Caco-2 (cell line): Measurements from ENCODE around the gene TRMT10B. TPM values are rescaled to one million over a fixed set of nuclear protein-coding genes. Genes with fewer than 3 reads are reported as not detected.
"Not testable (repeated sequence)": the region's sequence is repeated elsewhere in the genome, so short reads cannot be mapped to it uniquely, and the experiment has no call there.

Source experiments
- BruUV-seq: library from RNA; stranded (reverse); fragments of 400-500 nt; replicated peaks from 2 replicates; lab custom pipeline; 2021; lab: Mats Ljungman, UMichigan
- CTCF ChIA-PET: fragments of 300-600 bp; sonication (Branson Sonifier 250); formaldehyde crosslinking; loops from one replicate; lab custom pipeline; 2022; ENCODE audit warnings: antibody characterized with exemption; lab: Charles Lee
- POLR2A ChIA-PET: fragments of 300-600 bp; sonication (Branson Sonifier 250); formaldehyde crosslinking; loops from one replicate; lab custom pipeline; 2022; ENCODE audit warnings: antibody characterized with exemption; lab: Charles Lee
- DNase-seq, 2 experiments: peaks; one replicate each; pipeline versions ENCODE4 v3.0.0 to v3.0.0-alpha.2; 2020 to 2022
- H3K27me3 ChIP-seq: replicated peaks from 2 replicates; pipeline ENCODE4 v1.6.0; 2011; ENCODE audit warnings: low read length; ENCODE audit not compliant: control insufficient read depth, insufficient read depth
- H3K36me3 ChIP-seq: 2 replicates; pipeline ENCODE4 v1.5.1; 2011; ENCODE audit warnings: low read length; ENCODE audit not compliant: control insufficient read depth, insufficient read depth
- H3K4me1 ChIP-seq: fragments of 250-450 bp; sonication (Bioruptor Pico); 2 replicates; pipeline ENCODE4 v1.5.1; 2020; ENCODE audit warnings: mild to moderate bottlenecking
- H3K4me3 ChIP-seq: 2 replicates; pipeline ENCODE4 v1.5.1; 2011; ENCODE audit warnings: low read depth, mild to moderate bottlenecking, control low read depth, low read length
- H3K9me3 ChIP-seq: fragments of 250-450 bp; sonication (Bioruptor Pico); 2 replicates; pipeline ENCODE4 v1.5.1; 2020; ENCODE audit warnings: mild to moderate bottlenecking, moderate library complexity
- H3K27ac Mint-ChIP-seq: one replicate; pipeline ENCODE4 v1.8.0; 2022; ENCODE audit warnings: mixed read lengths; ENCODE audit not compliant: unreplicated experiment
- H3K27me3 Mint-ChIP-seq: one replicate; pipeline ENCODE4 v1.8.0; 2022; ENCODE audit warnings: mixed read lengths; ENCODE audit not compliant: insufficient read depth, unreplicated experiment
- H3K36me3 Mint-ChIP-seq: one replicate; pipeline ENCODE4 v1.8.0; 2022; ENCODE audit warnings: mild to moderate bottlenecking, mixed read lengths; ENCODE audit not compliant: insufficient read depth, unreplicated experiment
- H3K4me1 Mint-ChIP-seq: one replicate; pipeline ENCODE4 v1.8.0; 2022; ENCODE audit warnings: low read depth, mixed read lengths; ENCODE audit not compliant: unreplicated experiment
- H3K4me3 Mint-ChIP-seq: one replicate; pipeline ENCODE4 v1.8.0; 2022; ENCODE audit warnings: mild to moderate bottlenecking, moderate library complexity, mixed read lengths; ENCODE audit not compliant: unreplicated experiment
- H3K9me3 Mint-ChIP-seq: one replicate; pipeline ENCODE4 v1.8.0; 2022; ENCODE audit warnings: mixed read lengths; ENCODE audit not compliant: unreplicated experiment
- intact Hi-C: fragments of 100-400 bp; cut with micrococcal nuclease; formaldehyde crosslinking; loops from one replicate; pipeline ENCODE4 v1.10.0; 2022; ENCODE audit not compliant: unreplicated experiment
- total RNA-seq: library from RNA; stranded (reverse); gene quantifications from 2 replicates; pipeline ENCODE4 v1.2.3, GENCODE V29; 2022
- TF ChIP-seq, protein P1 (sequence below), 2 experiments: fragments of 200-600 bp in 1 of 2; IDR thresholded peaks; 1 replicate in 1 of 2; 2 replicates in 1 of 2; pipeline versions ENCODE4 v1.5.1 to v1.8.0; 2011 to 2022; ENCODE audit warnings: antibody characterized with exemption in 1 of 2, control low read depth in 1 of 2, inconsistent platforms in 1 of 2, low read depth in 1 of 2, low read length in 1 of 2, mild to moderate bottlenecking in 1 of 2, moderate library complexity in 1 of 2; ENCODE audit not compliant: insufficient read depth in 1 of 2, severe bottlenecking in 1 of 2, unreplicated experiment in 1 of 2

The TRMT10B gene
- total RNA-seq, 1 experiment from 2014 or later = 7.8 TPM

- intact Hi-C loops = no loop called here
- H3K4me1 Mint-ChIP-seq = peaks cover 5% of the 10 kb centered on the region
- Histone ChIP-seq H3K9me3 (no peaks in the 10 kb centered on the region), H3K4me1 (no peaks in the 10 kb centered on the region), H3K4me3 (no peak overlapping the region), H3K36me3 (no peaks in the 10 kb centered on the region), H3K27me3 (no peaks in the 10 kb centered on the region)
- H3K27me3 Mint-ChIP-seq = no peaks in the 10 kb centered on the region
- ChIA-PET CTCF (interaction anchor here (0.7 kb wide), 1 partner anchor 13 kb away, joined by 5 read pairs; no protein-coding TSS in a partner anchor), POLR2A (no interaction called here)
- no peak overlapping the region for H3K27ac Mint-ChIP-seq
- no peaks in the 10 kb centered on the region for H3K9me3 Mint-ChIP-seq
- peaks cover 4% of the 10 kb centered on the region for H3K36me3 Mint-ChIP-seq
- no peak for DNase-seq
- no peak overlapping the region for H3K4me3 Mint-ChIP-seq
- TF ChIP-seq, protein P1, sequence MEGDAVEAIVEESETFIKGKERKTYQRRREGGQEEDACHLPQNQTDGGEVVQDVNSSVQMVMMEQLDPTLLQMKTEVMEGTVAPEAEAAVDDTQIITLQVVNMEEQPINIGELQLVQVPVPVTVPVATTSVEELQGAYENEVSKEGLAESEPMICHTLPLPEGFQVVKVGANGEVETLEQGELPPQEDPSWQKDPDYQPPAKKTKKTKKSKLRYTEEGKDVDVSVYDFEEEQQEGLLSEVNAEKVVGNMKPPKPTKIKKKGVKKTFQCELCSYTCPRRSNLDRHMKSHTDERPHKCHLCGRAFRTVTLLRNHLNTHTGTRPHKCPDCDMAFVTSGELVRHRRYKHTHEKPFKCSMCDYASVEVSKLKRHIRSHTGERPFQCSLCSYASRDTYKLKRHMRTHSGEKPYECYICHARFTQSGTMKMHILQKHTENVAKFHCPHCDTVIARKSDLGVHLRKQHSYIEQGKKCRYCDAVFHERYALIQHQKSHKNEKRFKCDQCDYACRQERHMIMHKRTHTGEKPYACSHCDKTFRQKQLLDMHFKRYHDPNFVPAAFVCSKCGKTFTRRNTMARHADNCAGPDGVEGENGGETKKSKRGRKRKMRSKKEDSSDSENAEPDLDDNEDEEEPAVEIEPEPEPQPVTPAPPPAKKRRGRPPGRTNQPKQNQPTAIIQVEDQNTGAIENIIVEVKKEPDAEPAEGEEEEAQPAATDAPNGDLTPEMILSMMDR (IDR thresholded peaks at IDR 0.05; ENCODE audit: insufficient read depth in 1 of 2, low read depth in 1 of 2, low read length in 1 of 2, severe bottlenecking in 1 of 2, unreplicated experiment in 1 of 2) = no peak
- BruUV-seq = no TSS peak
Measured at GRCh38 chr9:37751186-37751585, 2.4 kb upstream of the TRMT10B start.

DNA sequence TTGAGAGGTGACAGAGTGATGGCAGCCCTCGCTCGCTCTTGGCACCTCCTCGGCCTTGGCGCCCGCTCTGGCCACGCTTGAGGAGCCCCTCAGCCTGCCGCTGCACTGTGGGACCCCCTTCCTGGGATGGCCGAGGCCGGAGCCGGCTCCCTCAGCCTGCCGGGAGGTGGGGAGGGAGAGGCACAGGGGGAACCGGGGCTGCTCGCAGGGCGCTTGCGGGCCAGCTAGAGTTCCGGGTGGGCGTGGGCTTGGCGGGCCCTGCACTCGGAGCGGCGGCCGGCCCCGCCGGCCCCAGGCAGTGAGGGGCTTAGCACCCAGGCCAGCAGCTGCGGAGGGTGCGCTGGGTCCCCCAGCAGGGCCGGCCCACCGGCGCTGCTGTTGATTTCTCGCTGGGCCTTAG is 1.9 kb upstream of the TRMT10B start:
- H3K36me3 Mint-ChIP-seq, H3K4me1 ChIP-seq, BruUV-seq, DNase-seq, POLR2A ChIA-PET, H3K4me3 Mint-ChIP-seq, H3K4me1 Mint-ChIP-seq, H3K9me3 ChIP-seq, H3K4me3 ChIP-seq, H3K27ac Mint-ChIP-seq, H3K27me3 Mint-ChIP-seq, CTCF ChIA-PET, H3K36me3 ChIP-seq, H3K27me3 ChIP-seq, H3K9me3 Mint-ChIP-seq: not testable (repeated sequence)
- intact Hi-C loops = loop anchor here (2.0 kb wide), 1 partner anchor 33 kb away; the partner anchor contains the start of gene EXOSC3

- not testable (repeated sequence) for H3K27me3 Mint-ChIP-seq, H3K4me1 ChIP-seq, H3K9me3 Mint-ChIP-seq, H3K36me3 Mint-ChIP-seq, H3K27ac Mint-ChIP-seq, H3K36me3 ChIP-seq, H3K4me3 Mint-ChIP-seq, H3K27me3 ChIP-seq, DNase-seq, H3K9me3 ChIP-seq, BruUV-seq, H3K4me3 ChIP-seq, H3K4me1 Mint-ChIP-seq
- intact Hi-C loops = loop anchor here (2.0 kb wide), 1 partner anchor 33 kb away; the partner anchor contains the start of gene EXOSC3
- POLR2A ChIA-PET = interaction anchor here (1.2 kb wide), 1 partner anchor 267 kb away, joined by 6 read pairs; the partner anchor contains the start of gene POLR1E
- CTCF ChIA-PET = interaction anchor here (0.7 kb wide), 1 partner anchor 637 kb away, joined by 3 read pairs; no protein-coding TSS in a partner anchor
Measured at GRCh38 chr9:37752112-37752511, 1.5 kb upstream of the TRMT10B start.

- H3K36me3 ChIP-seq = no peaks in the 10 kb centered on the region
- DNase-seq = no peak
- Mint-ChIP-seq H3K36me3 (peaks cover 4% of the 10 kb centered on the region), H3K27ac (peak overlapping the region; percentile 39), H3K4me3 (peak overlapping the region; percentile 75), H3K9me3 (no peaks in the 10 kb centered on the region), H3K27me3 (no peaks in the 10 kb centered on the region), H3K4me1 (peaks cover 5% of the 10 kb centered on the region)
- no peaks in the 10 kb centered on the region for H3K9me3 ChIP-seq
- no peaks in the 10 kb centered on the region for H3K4me1 ChIP-seq
- ChIA-PET POLR2A (interaction anchor here (1.2 kb wide), 1 partner anchor 267 kb away, joined by 6 read pairs; the partner anchor contains the start of gene POLR1E), CTCF (interaction anchor here (0.7 kb wide), 1 partner anchor 636 kb away, joined by 3 read pairs; no protein-coding TSS in a partner anchor)
- no TSS peak for BruUV-seq
- TF ChIP-seq, protein P1 (IDR thresholded peaks at IDR 0.05; ENCODE audit: insufficient read depth in 1 of 2, low read depth in 1 of 2, low read length in 1 of 2, severe bottlenecking in 1 of 2, unreplicated experiment in 1 of 2) = no peak
- H3K27me3 ChIP-seq = no peaks in the 10 kb centered on the region
- peak overlapping the region; percentile 95 for H3K4me3 ChIP-seq
- intact Hi-C loops = loop anchor here (2.0 kb wide), 1 partner anchor 32 kb away; the partner anchor contains the start of gene EXOSC3
Measured at GRCh38 chr9:37752642-37753488, 740 bp upstream of the TRMT10B start.
